MV-4-11 (cell line): ENCODE data around the gene A1CF.

Experiments
- DNase-seq: peaks from one replicate; lab custom pipeline; 2025; lab: John Stamatoyannopoulos, UW

A1CF gene

GRCh38 chr10:50862719-50863118 is 22.7 kb downstream of the A1CF start:
- DNase-seq: no peak

DNA sequence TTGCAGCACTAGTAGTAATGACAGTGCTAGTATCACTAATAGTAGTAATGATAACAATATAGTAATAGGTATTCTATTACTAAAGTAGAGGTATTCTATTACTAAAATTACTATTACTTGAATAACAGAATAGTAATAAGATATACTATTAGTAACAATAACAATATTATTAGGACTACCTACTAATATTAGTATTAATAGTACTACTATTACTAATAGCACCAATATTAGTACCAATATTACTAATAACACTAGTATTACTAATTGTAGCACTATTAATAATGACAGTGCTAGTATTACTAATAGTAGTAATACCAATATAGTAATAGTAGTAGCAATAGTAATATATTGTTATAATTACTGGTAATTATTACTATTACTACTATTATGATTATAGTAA is 24.1 kb downstream of the A1CF start:
- DNase-seq: no peak

DNA sequence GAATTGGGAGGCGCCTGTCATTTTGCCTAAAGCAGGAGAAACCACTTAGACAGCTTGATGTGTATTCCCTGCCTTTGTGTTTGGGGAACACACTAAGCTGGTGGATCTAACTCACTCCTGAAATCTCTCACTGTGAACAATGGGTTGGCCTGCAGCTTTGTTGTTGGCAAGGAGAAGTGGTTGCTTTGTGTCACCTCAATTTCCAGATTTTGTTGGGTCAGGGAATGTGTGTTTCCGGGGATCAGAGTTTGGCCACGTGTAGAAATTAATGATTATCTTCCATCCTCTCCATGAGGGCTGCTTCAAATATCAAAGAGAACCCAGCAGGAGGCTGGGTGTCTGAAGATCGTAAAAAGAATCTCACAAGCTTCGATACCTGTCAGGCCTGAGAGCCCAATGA is 27.8 kb downstream of the A1CF start:
- DNase-seq: no peak

DNA sequence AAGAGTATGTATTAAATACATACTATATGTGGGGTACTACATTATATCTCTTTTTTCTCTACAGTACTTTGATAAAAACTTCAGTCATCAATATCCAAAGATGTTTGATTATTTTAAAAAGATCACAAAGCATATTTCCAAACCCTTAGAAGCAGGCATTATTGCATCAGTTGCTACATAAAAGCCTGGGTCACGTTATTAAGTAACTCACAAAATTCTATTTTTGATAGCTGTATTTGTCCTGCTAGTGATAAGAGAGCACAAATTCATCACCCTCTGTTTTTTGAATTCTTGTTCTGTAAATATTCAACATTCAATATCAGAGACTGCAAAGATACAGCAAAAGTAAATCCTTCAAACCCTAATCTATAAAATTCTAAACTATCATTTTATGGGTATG is 30.0 kb downstream of the A1CF start:
- no peak for DNase-seq

GRCh38 chr10:50855015-50855414 is 30.4 kb downstream of the A1CF start:
- DNase-seq: no peak

DNA sequence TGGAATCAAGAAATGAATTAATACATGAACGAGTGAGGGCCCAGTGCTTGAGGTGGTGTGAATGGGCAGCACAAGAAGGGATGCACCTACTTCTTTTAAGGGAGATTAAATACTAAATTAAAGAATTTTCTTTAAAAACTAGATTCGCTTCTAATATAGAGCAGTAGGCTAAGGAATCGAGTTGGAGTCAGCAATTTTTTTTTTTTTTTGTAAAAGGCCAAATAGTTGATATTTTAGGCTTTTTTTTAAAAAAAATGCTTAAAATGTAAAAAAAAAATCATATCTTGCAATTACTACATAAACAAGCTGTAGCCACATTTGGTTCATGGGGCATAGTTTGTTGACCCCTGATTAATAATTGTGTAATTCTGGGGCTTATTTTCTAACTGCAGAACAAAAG is 31.9 kb downstream of the A1CF start:
- DNase-seq: no peak

GRCh38 chr10:50851884-50852671 is 33.3 kb downstream of the A1CF start:
- DNase-seq: no peak

DNA sequence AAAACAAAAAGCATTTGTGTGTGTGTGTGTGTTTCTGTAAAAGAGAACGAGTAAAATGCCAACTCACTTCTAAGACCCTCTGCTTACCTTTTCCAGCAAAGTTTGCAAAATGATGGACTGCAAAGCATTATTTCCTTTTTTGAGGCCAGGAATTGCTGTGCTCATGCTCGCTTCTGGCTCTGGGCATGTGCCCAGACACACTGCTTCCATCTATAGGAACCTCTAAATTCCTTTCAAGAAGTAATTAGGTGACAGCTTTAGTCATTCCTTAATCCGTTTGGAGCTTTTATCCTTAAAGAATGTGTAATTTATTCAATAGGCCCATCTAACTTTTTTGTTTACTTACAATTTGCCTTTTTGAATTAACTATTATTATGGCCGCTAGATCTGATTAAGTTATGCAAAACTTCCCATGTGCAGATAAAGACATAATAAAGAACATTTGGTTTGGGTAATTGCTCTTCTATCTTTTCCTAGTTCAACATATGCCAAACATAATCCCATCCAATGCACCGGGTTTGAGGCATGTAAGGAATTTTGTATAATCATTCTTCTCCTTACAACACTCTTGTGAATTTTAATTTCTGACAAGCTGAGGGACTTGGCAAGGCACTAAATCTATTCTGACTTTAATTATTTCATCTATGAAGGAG is 34.7 kb downstream of the A1CF start:
- DNase-seq: no peak

DNA sequence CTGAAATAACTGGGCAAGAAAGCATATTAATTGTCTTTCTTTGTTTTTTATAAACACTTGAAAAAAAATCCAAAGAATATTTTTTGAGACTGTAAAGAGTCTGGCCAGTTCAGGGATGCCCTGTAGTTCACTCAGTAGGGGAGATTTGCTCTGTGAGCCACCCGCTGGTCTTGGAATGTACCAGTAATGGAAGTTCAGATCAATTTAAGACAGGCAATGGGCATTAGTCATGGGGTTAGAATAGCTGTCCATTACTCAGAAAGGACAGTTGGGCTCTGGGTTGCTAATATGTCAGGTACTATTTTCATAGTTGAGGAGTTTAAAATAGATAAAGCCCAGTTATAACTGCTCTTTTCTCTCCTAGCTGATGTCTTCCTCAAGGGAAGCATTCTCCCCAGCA is 38.7 kb downstream of the A1CF start:
- no peak for DNase-seq

- DNase-seq: no peak
Observed at GRCh38 chr10:50837095-50837494, 48.3 kb downstream of the A1CF start.

DNA sequence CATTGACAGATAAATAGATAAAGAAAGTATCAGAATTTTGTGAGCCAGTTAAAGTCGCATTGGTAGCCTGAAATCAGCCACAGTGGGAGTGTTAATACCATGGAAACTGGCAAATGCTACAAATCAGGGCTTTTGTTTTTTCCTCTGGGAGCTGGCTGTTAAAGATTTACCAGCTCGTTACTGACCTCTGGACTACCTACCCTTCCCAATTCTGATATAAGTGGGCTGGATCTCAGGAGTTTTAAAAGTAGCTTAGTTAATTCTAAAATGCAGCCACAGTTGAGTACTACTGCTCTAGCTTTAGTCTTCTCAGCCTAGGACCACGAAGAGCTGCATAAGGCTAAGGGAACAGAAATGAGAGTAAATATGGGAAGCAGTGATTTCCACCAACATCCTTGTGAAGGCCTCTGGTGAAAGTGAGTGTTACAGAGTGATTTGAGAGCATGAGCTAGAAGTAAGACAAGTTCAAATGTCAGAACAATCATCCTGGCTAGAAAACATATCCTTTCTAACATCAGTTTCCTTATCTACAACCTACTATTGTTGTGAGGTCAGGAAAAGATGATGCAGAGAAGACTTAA is 53.2 kb downstream of the A1CF start:
- no peak for DNase-seq

DNA sequence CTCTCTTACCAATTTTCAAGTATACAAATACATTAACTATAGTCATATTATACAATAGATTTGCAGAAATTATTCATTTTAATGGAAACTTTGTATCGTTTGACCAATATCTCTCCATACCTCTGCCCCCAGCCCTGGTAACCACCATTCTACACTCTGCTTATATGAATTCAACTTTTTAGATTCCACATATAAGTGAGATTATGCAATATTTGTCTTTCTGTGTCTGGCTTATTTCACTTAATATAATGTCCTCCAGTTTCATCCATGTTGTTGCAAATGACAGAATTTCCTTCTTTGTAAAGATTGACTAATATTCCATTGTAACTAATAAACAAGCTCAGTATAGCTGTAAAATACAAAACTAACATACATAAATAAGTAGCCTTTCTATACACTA is 55.4 kb downstream of the A1CF start:
- no peak for DNase-seq

- no peak for DNase-seq
Observed at GRCh38 chr10:50824782-50825181, 60.6 kb downstream of the A1CF start.

DNA sequence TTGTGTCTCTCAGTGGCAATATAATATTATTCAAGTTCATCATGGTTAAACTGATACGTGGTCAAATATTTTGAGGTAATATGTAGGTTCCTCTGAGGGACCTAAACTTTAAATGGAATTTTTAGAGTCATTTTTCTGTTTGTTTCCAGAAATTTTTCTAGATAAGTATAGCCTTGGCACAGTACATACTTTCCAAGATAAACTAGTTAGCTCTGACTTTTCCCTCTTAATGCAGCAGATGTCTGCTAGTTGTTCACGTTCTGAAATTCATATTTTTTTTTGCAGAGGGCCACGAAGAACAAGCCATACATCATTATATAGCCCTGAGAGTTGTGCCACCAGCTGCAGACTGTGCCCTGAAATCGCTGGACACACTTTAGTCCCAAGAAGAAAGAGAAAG is 61.6 kb downstream of the A1CF start:
- no peak for DNase-seq

DNA sequence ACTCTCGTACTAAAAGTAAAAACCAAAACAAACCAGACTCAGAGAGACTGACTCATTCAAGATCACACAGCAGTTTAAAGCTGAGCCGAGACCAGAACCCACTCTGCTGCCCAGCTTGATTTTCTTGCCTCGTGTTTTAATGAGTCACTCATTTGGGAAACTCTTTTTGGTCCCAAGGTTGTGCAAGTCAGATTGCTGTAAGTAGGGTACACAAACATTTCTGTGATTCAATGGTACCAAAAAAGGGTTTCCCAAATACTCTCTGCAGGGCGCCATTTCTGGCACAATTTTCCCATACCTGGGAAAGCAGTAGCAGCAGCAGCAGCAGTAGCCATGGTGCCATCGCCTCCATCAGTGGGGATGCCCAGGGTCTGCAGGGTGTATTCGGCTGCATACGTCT is 75.8 kb downstream of the A1CF start:
- no peak for DNase-seq

DNA sequence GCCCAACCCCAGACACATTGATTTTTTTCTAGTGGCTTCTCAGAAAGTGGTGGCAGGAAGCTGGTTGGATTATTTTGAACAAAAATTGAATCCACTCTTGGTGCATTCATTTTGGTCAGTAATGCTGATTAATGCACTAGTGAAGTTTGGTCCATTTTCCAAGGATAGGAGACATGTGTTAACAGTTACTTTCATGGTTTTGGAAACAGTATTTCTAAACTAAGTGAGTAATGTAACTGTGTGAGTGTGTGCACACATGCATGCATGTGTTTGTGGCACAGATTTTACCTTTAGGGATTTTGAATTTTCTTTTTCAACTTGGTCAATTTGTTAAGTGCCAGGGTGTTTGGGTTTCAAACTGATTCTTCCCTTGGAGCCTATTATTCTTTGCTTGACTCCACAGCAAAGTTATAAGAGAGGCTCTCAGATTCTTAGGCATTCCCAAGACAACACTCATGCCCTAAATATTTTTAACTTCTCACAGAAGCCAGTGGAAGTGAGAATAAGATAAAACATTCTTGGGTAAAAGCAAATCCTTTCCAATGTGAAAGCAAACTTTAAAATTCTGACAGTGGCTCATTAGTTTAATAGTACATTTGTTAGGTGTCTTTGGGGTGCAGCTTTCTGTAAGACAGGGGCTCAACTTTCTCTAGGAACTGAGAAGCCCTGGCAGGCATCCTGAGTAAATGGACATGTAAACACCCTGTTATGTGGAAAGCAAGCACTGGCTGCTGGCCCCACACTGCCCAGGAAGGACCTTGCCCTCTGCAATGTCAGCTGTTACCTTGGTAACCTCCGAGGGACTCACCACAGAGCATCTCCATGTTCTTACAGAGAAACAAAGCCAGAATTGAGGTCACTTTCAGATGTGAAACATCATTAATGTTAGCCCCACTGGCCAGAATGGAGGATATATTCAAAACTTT is 77.3 kb downstream of the A1CF start:
- DNase-seq: no peak

- DNase-seq: no peak
Observed at GRCh38 chr10:50805981-50806622, 79.3 kb downstream of the A1CF start.

- no peak for DNase-seq
Observed at GRCh38 chr10:50799595-50799994, 85.8 kb downstream of the A1CF start.

GRCh38 chr10:50798297-50798696 is 87.1 kb downstream of the A1CF start:
- DNase-seq: no peak

DNA sequence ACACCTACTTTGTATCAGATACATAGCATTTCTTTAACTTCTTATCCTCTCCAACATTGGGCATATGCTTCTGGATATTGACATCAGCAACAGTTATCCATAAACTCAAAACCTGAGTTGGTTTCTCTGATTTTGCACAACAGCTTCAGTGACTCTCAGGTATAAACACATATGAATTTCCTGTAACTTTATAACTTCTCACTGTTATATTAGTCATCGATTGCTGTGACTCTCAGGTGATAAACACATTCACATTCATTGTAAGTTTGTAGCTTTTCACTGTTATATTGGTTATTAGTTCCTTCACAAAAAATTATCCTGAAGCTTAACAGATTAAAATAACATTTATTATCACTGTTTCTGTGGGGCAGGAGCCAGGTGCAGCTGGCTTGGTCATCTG is 88.7 kb downstream of the A1CF start:
- DNase-seq: no peak

GRCh38 chr10:50794490-50794889 is 90.9 kb downstream of the A1CF start:
- no peak for DNase-seq
